ACC112 (cell line): ENCODE data around the gene UNC5C.

Experiments used
- H2AFZ ChIP-seq: fragments of 200-600 bp; sonication (generic); one replicate; pipeline ENCODE4 v1.6.0; 2017; ENCODE audit warnings: antibody characterized with exemption, low read length; ENCODE audit not compliant: unreplicated experiment
- H3K27ac ChIP-seq: fragments of 200-600 bp; sonication (generic); 2 replicates; pipeline ENCODE4 v1.5.1; 2014; ENCODE audit warnings: low read depth, mild to moderate bottlenecking, antibody characterized with exemption, low read length, moderate library complexity
- H3K27me3 ChIP-seq: fragments of 200-600 bp; sonication (generic); 2 replicates; pipeline ENCODE4 v1.6.1; 2014; ENCODE audit warnings: mild to moderate bottlenecking, antibody characterized with exemption, low read length, moderate library complexity, mixed read lengths; ENCODE audit not compliant: insufficient read depth
- H3K36me3 ChIP-seq: fragments of 200-600 bp; sonication (generic); 2 replicates; pipeline ENCODE4 v1.6.1; 2016; ENCODE audit warnings: mild to moderate bottlenecking, antibody characterized with exemption, low read length, moderate library complexity, mixed read lengths; ENCODE audit not compliant: insufficient read depth
- H3K4me1 ChIP-seq: fragments of 200-600 bp; sonication (generic); one replicate; pipeline ENCODE4 v1.6.1; 2016; ENCODE audit warnings: low read length, mixed read lengths; ENCODE audit not compliant: insufficient read depth, unreplicated experiment, control insufficient read depth
- H3K4me3 ChIP-seq: fragments of 200-600 bp; sonication (generic); 2 replicates; pipeline ENCODE4 v1.5.1; 2014; ENCODE audit warnings: mild to moderate bottlenecking, low read depth, low read length
- H3K79me2 ChIP-seq: fragments of 200-600 bp; sonication (generic); one replicate; pipeline ENCODE4 v1.6.0; 2016; ENCODE audit warnings: low read length; ENCODE audit not compliant: control insufficient read depth, unreplicated experiment, insufficient read depth

The UNC5C gene

GRCh38 chr4:95431678-95432077 is 117.1 kb downstream of the UNC5C start:
- Histone ChIP-seq H3K27ac (no peak overlapping the region), H3K27me3 (peaks cover 10% of the 10 kb centered on the region; the same call in 1 of the 2 replicates), H2AFZ (no peak overlapping the region), H3K36me3 (no peaks in the 10 kb centered on the region), H3K79me2 (no peaks in the 10 kb centered on the region), H3K4me1 (no peaks in the 10 kb centered on the region), H3K4me3 (no peak overlapping the region)

GRCh38 chr4:95429416-95429815 is 119.4 kb downstream of the UNC5C start:
- H3K36me3 ChIP-seq, result no peaks in the 10 kb centered on the region
- H3K4me1 ChIP-seq, result no peaks in the 10 kb centered on the region
- H3K27ac ChIP-seq, result no peak overlapping the region
- H2AFZ ChIP-seq, result no peak overlapping the region
- H3K79me2 ChIP-seq, result no peaks in the 10 kb centered on the region
- no peak overlapping the region for H3K4me3 ChIP-seq
- H3K27me3 ChIP-seq, result peaks cover 8% of the 10 kb centered on the region; the same call in 1 of the 2 replicates

GRCh38 chr4:95428291-95429070 is 120.3 kb downstream of the UNC5C start:
- H3K27ac ChIP-seq, result no peak overlapping the region
- H3K36me3 ChIP-seq, result no peaks in the 10 kb centered on the region
- no peaks in the 10 kb centered on the region for H3K4me1 ChIP-seq
- H3K4me3 ChIP-seq, result no peak overlapping the region
- no peak overlapping the region for H2AFZ ChIP-seq
- H3K79me2 ChIP-seq, result no peaks in the 10 kb centered on the region
- no peaks in the 10 kb centered on the region for H3K27me3 ChIP-seq

- Histone ChIP-seq H3K36me3 (no peaks in the 10 kb centered on the region), H2AFZ (peak overlapping the region; percentile 51), H3K27me3 (no peaks in the 10 kb centered on the region), H3K4me3 (0 out of 2 replicates have a peak overlapping the region, but pooled peaks have one; percentile 3), H3K27ac (no peak overlapping the region), H3K4me1 (no peaks in the 10 kb centered on the region), H3K79me2 (no peaks in the 10 kb centered on the region)
These were observed 122.3 kb downstream of the UNC5C start for GRCh38 chr4:95426455-95426854.

GRCh38 chr4:95422436-95422835 is 126.3 kb downstream of the UNC5C start:
- H3K4me1 ChIP-seq, result no peaks in the 10 kb centered on the region
- H2AFZ ChIP-seq, result no peak overlapping the region
- no peak overlapping the region for H3K4me3 ChIP-seq
- no peaks in the 10 kb centered on the region for H3K36me3 ChIP-seq
- H3K27ac ChIP-seq, result no peak overlapping the region
- no peaks in the 10 kb centered on the region for H3K27me3 ChIP-seq
- H3K79me2 ChIP-seq, result no peaks in the 10 kb centered on the region

- H3K36me3 ChIP-seq, result no peaks in the 10 kb centered on the region
- H3K4me3 ChIP-seq, result no peak overlapping the region
- no peaks in the 10 kb centered on the region for H3K27me3 ChIP-seq
- no peak overlapping the region for H3K27ac ChIP-seq
- H3K4me1 ChIP-seq, result no peaks in the 10 kb centered on the region
- H3K79me2 ChIP-seq, result no peaks in the 10 kb centered on the region
- no peak overlapping the region for H2AFZ ChIP-seq
These were observed 126.9 kb downstream of the UNC5C start for GRCh38 chr4:95421869-95422268.

GRCh38 chr4:95417531-95417930 is 131.2 kb downstream of the UNC5C start:
- Histone ChIP-seq H3K79me2 (no peaks in the 10 kb centered on the region), H3K27ac (no peak overlapping the region), H3K4me1 (peaks cover 5% of the 10 kb centered on the region), H2AFZ (no peak overlapping the region), H3K36me3 (no peaks in the 10 kb centered on the region), H3K27me3 (no peaks in the 10 kb centered on the region), H3K4me3 (no peak overlapping the region)

- Histone ChIP-seq H3K4me3 (peak overlapping the region; percentile 1; the same call in 1 of the 2 replicates), H3K27ac (no peak overlapping the region), H3K4me1 (peaks cover 5% of the 10 kb centered on the region), H2AFZ (peak overlapping the region; percentile 20), H3K27me3 (no peaks in the 10 kb centered on the region), H3K36me3 (no peaks in the 10 kb centered on the region), H3K79me2 (no peaks in the 10 kb centered on the region)
These were observed 133.4 kb downstream of the UNC5C start for GRCh38 chr4:95415346-95415771.

GRCh38 chr4:95411371-95412088 is 137.2 kb downstream of the UNC5C start:
- H3K4me1 ChIP-seq, result peaks cover 15% of the 10 kb centered on the region
- no peak overlapping the region for H2AFZ ChIP-seq
- no peaks in the 10 kb centered on the region for H3K27me3 ChIP-seq
- H3K79me2 ChIP-seq, result no peaks in the 10 kb centered on the region
- H3K4me3 ChIP-seq, result no peak overlapping the region
- H3K36me3 ChIP-seq, result no peaks in the 10 kb centered on the region
- H3K27ac ChIP-seq, result no peak overlapping the region

- Histone ChIP-seq H3K4me3 (no peak overlapping the region), H3K27ac (no peak overlapping the region), H2AFZ (no peak overlapping the region), H3K79me2 (no peaks in the 10 kb centered on the region), H3K27me3 (0 out of 2 replicates have a peak, but pooled peaks cover 3% of the 10 kb centered on the region), H3K4me1 (peaks cover 9% of the 10 kb centered on the region), H3K36me3 (no peaks in the 10 kb centered on the region)
These were observed 138.3 kb downstream of the UNC5C start for GRCh38 chr4:95410387-95410977.
